Measurements from ENCODE around the gene CACNA2D3. TPM values are rescaled to one million over a fixed set of nuclear protein-coding genes. Genes with fewer than 3 reads are reported as not detected.

CACNA2D3 gene
- total and polyA plus RNA-seq, 2 experiments from 2014 or later = 1.1 to 2.5 TPM

- Histone ChIP-seq H4K20me1 (ENCODE audit: insufficient read depth, poor library complexity, severe bottlenecking) (no peaks in the 10 kb centered on the region), H3K79me2 (no peaks in the 10 kb centered on the region), H3K27ac (no peak overlapping the region), H3K4me1 (ENCODE audit: insufficient read depth) (no peaks in the 10 kb centered on the region), H3K9me2 (replicated peaks; ENCODE audit: insufficient read depth) (no peaks in the 10 kb centered on the region), H3K27me3 (peaks cover 54% of the 10 kb centered on the region), H3K36me3 (replicated peaks; ENCODE audit: insufficient read depth, low read depth) (no peaks in the 10 kb centered on the region), H3K9me3 (ENCODE audit: low read depth) (no peaks in the 10 kb centered on the region), H2AFZ (no peak overlapping the region), H3K4me2 (no peak overlapping the region), H3K4me3 (no peak overlapping the region)
- TF ChIP-seq EZH2phosphoT487 (IDR thresholded peaks at IDR 0.05; ENCODE audit: low read depth, severe bottlenecking, unreplicated experiment) (no peak), EZH2 (IDR thresholded peaks at IDR 0.05; ENCODE audit: borderline replicate concordance) (no peak), CTCF (IDR thresholded peaks at IDR 0.05; ENCODE audit: poor library complexity) (no peak)
- 73% methylated on average over 8 of the region's 8 CpGs for WGBS (ENCODE audit: low lambda C conversion rate, missing lambda C conversion rate)
- DNase-seq (ENCODE audit: low spot score) = no peak
These were observed 9.5 kb downstream of the CACNA2D3 start for GRCh38 chr3:54131890-54132289.

GRCh38 chr3:54132685-54133084, 10.3 kb downstream of the CACNA2D3 start:
- WGBS (ENCODE audit: low lambda C conversion rate, missing lambda C conversion rate) = 89% methylated on average over 3 of the region's 3 CpGs
- no peaks in the 10 kb centered on the region for H3K9me2 ChIP-seq (replicated peaks; ENCODE audit: insufficient read depth)

GRCh38 chr3:54133196-54133595, 10.8 kb downstream of the CACNA2D3 start:
- H3K36me3 ChIP-seq (replicated peaks; ENCODE audit: insufficient read depth, low read depth) = no peaks in the 10 kb centered on the region
- H3K4me2 ChIP-seq = no peak overlapping the region
- peaks cover 5% of the 10 kb centered on the region for H3K4me1 ChIP-seq (ENCODE audit: insufficient read depth)
- H4K20me1 ChIP-seq (ENCODE audit: insufficient read depth, poor library complexity, severe bottlenecking) = no peaks in the 10 kb centered on the region
- H2AFZ ChIP-seq = no peak overlapping the region
- no peak for DNase-seq (ENCODE audit: low spot score)
- 67% methylated on average over 5 of the region's 5 CpGs for WGBS (ENCODE audit: low lambda C conversion rate, missing lambda C conversion rate)
- no peaks in the 10 kb centered on the region for H3K9me3 ChIP-seq (ENCODE audit: low read depth)
- peaks cover 53% of the 10 kb centered on the region for H3K27me3 ChIP-seq
- no peak overlapping the region for H3K27ac ChIP-seq
- H3K79me2 ChIP-seq = no peaks in the 10 kb centered on the region
- TF ChIP-seq CTCF (IDR thresholded peaks at IDR 0.05; ENCODE audit: poor library complexity) = no peak
- TF ChIP-seq EZH2phosphoT487 (IDR thresholded peaks at IDR 0.05; ENCODE audit: low read depth, severe bottlenecking, unreplicated experiment) = no peak
- TF ChIP-seq EZH2 (IDR thresholded peaks at IDR 0.05; ENCODE audit: borderline replicate concordance) = no peak
- no peak overlapping the region for H3K4me3 ChIP-seq
- no peaks in the 10 kb centered on the region for H3K9me2 ChIP-seq (replicated peaks; ENCODE audit: insufficient read depth)

More at GRCh38 chr3:54132685-54133084, 10.3 kb downstream of the CACNA2D3 start:
- DNase-seq (ENCODE audit: low spot score) = no peak
- Histone ChIP-seq H2AFZ (no peak overlapping the region), H3K79me2 (no peaks in the 10 kb centered on the region), H3K27ac (no peak overlapping the region), H3K27me3 (peaks cover 52% of the 10 kb centered on the region), H4K20me1 (ENCODE audit: insufficient read depth, poor library complexity, severe bottlenecking) (no peaks in the 10 kb centered on the region), H3K9me3 (ENCODE audit: low read depth) (no peaks in the 10 kb centered on the region), H3K36me3 (replicated peaks; ENCODE audit: insufficient read depth, low read depth) (no peaks in the 10 kb centered on the region), H3K4me2 (no peak overlapping the region), H3K4me1 (ENCODE audit: insufficient read depth) (peaks cover 4% of the 10 kb centered on the region), H3K4me3 (no peak overlapping the region)
- TF ChIP-seq CTCF (IDR thresholded peaks at IDR 0.05; ENCODE audit: poor library complexity) (no peak), EZH2phosphoT487 (IDR thresholded peaks at IDR 0.05; ENCODE audit: low read depth, severe bottlenecking, unreplicated experiment) (no peak), EZH2 (IDR thresholded peaks at IDR 0.05; ENCODE audit: borderline replicate concordance) (no peak)

GRCh38 chr3:54134155-54134554, 11.8 kb downstream of the CACNA2D3 start:
- Histone ChIP-seq H3K9me3 (ENCODE audit: low read depth) (no peaks in the 10 kb centered on the region), H4K20me1 (ENCODE audit: insufficient read depth, poor library complexity, severe bottlenecking) (no peaks in the 10 kb centered on the region), H3K4me2 (no peak overlapping the region), H3K27me3 (peaks cover 59% of the 10 kb centered on the region), H3K9me2 (replicated peaks; ENCODE audit: insufficient read depth) (no peaks in the 10 kb centered on the region), H3K4me1 (ENCODE audit: insufficient read depth) (peaks cover 5% of the 10 kb centered on the region), H3K27ac (no peak overlapping the region), H3K4me3 (no peak overlapping the region), H2AFZ (no peak overlapping the region), H3K79me2 (no peaks in the 10 kb centered on the region), H3K36me3 (replicated peaks; ENCODE audit: insufficient read depth, low read depth) (no peaks in the 10 kb centered on the region)
- no peak for TF ChIP-seq EZH2phosphoT487 (IDR thresholded peaks at IDR 0.05; ENCODE audit: low read depth, severe bottlenecking, unreplicated experiment)
- no peak for TF ChIP-seq EZH2 (IDR thresholded peaks at IDR 0.05; ENCODE audit: borderline replicate concordance)
- TF ChIP-seq CTCF (IDR thresholded peaks at IDR 0.05; ENCODE audit: poor library complexity) = no peak
- no peak for DNase-seq (ENCODE audit: low spot score)
- WGBS (ENCODE audit: low lambda C conversion rate, missing lambda C conversion rate) = 78% methylated on average over 8 of the region's 8 CpGs

All from hepatocyte (in vitro differentiated cells).